ENCODE data around the gene SRRM3.
"Not testable (repeated sequence)": the region's sequence is repeated elsewhere in the genome, so short reads cannot be mapped to it uniquely, and the experiment has no call there.

The SRRM3 gene

DNA sequence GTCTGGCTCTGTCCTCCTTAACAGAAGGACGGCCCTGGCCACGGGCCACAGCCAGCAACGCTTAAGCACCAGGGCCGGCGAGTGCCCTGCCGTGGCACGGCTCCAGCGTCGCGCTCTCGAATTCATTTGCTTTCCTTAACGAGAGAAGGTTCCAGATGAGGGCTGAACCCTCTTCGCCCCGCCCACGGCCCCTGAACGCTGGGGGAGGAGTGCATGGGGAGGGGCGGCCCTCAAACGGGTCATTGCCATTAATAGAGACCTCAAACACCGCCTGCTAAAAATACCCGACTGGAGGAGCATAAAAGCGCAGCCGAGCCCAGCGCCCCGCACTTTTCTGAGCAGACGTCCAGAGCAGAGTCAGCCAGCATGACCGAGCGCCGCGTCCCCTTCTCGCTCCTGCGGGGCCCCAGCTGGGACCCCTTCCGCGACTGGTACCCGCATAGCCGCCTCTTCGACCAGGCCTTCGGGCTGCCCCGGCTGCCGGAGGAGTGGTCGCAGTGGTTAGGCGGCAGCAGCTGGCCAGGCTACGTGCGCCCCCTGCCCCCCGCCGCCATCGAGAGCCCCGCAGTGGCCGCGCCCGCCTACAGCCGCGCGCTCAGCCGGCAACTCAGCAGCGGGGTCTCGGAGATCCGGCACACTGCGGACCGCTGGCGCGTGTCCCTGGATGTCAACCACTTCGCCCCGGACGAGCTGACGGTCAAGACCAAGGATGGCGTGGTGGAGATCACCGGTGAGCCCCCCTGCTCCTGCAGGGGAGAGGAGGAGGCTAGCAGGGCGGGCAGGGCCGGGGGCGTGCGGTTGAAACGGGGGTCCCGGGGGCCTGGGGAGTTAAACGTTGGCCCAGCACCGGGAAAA lies 100.9 kb downstream of the SRRM3 start, which contains the start of gene HSPB1:
HSPB1 (plus strand) TSS at position 327 of the 855 bp plus-strand sequence; CDS start at position 367, 40 bp downstream.
- peak; percentile 95 to 96 for DNase-seq (ENCODE audit: low read depth in 2 of 2)
- TF ChIP-seq, protein P1, sequence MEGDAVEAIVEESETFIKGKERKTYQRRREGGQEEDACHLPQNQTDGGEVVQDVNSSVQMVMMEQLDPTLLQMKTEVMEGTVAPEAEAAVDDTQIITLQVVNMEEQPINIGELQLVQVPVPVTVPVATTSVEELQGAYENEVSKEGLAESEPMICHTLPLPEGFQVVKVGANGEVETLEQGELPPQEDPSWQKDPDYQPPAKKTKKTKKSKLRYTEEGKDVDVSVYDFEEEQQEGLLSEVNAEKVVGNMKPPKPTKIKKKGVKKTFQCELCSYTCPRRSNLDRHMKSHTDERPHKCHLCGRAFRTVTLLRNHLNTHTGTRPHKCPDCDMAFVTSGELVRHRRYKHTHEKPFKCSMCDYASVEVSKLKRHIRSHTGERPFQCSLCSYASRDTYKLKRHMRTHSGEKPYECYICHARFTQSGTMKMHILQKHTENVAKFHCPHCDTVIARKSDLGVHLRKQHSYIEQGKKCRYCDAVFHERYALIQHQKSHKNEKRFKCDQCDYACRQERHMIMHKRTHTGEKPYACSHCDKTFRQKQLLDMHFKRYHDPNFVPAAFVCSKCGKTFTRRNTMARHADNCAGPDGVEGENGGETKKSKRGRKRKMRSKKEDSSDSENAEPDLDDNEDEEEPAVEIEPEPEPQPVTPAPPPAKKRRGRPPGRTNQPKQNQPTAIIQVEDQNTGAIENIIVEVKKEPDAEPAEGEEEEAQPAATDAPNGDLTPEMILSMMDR (IDR thresholded peaks at IDR 0.05; ENCODE audit: low read depth, low read length) = no peak
- peak within 1 kb of the TSS; percentile 96 to 97 for H3K4me3 ChIP-seq (replicated peaks in 1 of 2; ENCODE audit: low read depth in 2 of 2, low read length in 2 of 2)

DNA sequence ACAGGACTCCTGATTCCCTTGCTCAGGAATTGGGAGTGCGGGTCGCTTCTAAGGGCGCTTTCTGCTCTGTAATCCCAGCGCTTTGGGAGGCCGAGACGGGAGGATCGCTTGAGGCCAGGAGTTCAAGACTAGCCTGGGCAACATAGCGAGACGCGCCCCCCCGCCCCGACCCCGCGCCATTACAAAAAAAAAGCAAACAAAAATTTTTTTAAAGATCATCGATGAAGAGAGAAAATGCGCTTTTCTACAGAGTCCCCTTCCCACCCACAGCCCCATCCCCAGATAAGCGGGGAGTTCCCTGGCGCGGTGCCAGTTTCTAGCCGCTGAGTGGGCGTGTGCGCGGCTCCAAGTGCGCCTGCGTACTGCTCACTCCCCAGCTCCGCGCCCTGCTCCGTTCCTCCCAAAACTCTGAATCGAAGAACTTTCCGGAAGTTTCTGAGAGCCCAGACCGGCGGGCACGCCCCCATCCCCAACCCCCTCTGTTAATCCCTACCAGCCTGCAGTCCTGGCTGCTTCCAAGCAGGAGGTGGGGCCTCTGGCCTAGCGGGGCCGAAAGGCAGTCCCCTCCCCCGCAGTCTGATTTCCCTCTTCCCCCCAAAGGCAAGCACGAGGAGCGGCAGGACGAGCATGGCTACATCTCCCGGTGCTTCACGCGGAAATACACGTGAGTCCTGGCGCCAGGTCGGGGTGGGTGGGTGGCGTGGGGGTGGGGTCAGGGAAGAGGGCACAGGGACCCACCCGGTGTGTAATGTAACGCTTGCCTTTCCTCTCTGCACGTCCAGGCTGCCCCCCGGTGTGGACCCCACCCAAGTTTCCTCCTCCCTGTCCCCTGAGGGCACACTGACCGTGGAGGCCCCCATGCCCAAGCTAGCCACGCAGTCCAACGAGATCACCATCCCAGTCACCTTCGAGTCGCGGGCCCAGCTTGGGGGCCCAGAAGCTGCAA lies 101.8 kb downstream of the SRRM3 start:
- peak overlapping the region; percentile 96 to 97 for H3K4me3 ChIP-seq (replicated peaks in 1 of 2; ENCODE audit: low read depth in 2 of 2, low read length in 2 of 2)
- TF ChIP-seq, protein P1 (IDR thresholded peaks at IDR 0.05; ENCODE audit: low read depth, low read length) = no peak
- DNase-seq (ENCODE audit: low read depth in 2 of 2) = peak; percentile 90 to 97

DNA sequence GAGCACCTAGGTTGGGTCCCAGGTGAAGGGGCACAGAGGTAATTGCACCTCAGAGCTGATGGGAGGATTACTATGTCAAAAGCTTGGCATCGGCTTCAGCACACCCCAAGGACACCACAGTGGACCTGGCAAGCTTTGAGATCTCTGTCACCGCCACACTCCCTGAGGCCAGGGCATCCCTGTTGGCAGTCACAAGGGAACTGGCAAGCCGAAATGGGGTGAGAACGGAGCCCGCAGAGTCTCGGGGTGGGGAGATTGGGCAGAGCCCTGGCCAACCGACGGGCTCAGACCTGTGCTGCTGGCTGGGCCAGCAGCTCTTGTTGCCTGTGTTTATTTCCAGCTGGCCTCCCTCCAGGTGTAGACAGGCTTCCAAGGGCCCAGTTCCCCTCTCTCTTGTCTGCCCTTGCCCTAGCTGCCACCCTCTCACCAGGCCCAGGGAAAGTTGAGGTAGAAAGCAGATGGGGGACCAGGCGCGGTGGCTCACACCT lies 103.2 kb downstream of the SRRM3 start:
- peak in 1 of 2 donors; percentile 44 for DNase-seq (ENCODE audit: low read depth in 2 of 2)
- TF ChIP-seq, protein P1 (IDR thresholded peaks at IDR 0.05; ENCODE audit: low read depth, low read length) = no peak
- no peak overlapping the region for H3K4me3 ChIP-seq (replicated peaks in 1 of 2; ENCODE audit: low read depth in 2 of 2, low read length in 2 of 2)

DNA sequence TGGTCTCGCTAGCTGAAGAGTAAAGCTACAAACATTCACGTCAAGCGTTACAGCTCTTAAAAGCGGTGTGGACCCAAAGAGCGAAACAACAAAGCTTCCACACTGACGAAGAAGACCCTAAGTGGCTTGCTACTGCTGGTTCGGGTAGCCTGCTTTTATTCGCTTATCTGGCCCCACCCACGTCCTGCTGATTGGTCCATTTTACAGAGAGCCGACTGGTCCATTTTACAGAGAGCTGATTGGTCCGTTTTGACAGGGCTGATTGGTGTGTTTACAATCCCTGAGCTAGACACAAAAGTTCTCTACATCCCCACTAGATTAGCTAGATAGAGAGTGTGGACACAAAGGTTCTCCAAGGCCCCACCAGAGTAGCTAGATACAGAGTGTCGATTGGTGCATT lies 107.2 kb downstream of the SRRM3 start:
- not testable (repeated sequence) for DNase-seq (ENCODE audit: low read depth in 2 of 2); H3K4me3 ChIP-seq (replicated peaks in 1 of 2; ENCODE audit: low read depth in 2 of 2, low read length in 2 of 2)

DNA sequence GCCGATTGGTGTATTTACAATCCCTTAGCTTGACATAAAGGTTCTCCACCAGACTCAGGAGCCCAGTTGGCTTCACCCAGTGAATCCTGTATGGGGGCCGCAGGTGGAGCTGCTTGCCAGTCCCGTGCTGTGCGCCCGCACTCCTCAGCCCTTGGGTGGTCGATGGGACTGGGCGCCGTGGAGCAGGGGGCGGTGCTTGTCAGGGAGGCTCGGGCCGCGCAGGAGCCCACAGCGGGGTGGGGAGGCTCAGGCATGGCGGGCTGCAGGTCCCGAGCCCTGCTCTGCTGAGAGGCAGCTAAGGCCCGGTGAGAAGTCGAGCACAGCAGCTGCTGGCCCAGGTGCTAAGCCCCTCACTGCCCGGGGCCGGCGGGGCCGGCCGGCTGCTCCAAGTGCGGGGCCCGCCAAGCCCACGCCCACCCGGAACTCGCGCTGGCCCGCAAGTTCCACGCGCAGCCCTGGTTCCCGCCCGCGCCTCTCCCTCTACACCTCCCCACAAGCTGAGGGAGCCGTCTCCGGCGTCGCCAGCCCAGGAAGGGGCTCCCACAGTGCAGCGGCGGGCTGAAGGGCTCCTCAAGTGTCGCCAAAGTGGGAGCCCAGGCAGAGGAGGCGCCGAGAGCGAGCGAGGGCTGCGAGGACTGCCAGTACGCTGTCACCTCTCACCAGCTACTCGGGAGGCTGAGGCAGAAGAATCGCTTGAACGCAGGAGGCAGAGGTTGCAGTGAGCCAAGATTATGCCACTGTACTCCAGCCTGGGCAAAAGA lies 107.8 kb downstream of the SRRM3 start:
- not testable (repeated sequence) for DNase-seq (ENCODE audit: low read depth in 2 of 2); H3K4me3 ChIP-seq (replicated peaks in 1 of 2; ENCODE audit: low read depth in 2 of 2, low read length in 2 of 2)

DNA sequence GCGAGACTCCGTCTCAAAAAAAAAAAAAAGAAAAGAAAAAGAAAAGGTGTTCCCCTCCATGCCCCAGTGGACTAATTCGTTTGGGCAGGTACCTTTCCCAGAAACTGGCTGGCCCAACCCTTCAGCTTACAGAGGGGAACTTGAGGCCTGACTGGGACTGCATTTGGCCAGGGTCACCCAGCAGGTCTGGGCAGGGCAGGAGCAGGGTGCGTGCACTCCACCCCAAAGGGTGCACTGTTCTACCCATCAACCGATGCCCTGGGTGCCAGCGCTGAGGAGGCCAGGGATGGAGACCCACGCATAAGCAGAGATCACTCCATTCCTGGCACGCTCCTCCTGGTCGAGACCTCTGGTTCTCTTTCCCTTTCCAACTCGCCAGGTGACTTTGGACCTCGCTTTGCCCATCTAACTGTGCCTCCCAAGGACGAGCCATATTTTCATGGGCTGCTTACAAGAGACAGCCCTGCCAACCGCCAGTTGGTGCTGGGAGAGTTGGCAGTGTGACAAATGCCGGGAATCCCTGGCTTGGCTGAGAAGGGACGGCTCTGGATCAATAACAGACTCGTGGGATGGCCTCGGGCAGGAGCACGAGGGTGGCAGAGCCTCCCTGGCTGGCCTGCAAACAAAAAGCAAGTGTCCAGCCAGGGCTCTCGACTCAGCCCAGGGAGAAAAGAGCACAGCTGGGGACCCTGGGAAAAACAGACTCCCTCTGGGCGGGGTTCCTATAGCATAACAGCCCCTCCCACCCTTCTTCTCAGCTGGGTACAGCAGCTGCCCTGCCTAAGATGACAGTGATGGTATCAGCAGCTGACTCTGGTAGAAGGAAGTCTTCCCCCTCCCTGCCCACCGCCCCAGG lies 108.6 kb downstream of the SRRM3 start:
- TF ChIP-seq, protein P1 (IDR thresholded peaks at IDR 0.05; ENCODE audit: low read depth, low read length) = no peak
- no peak overlapping the region for H3K4me3 ChIP-seq (replicated peaks in 1 of 2; ENCODE audit: low read depth in 2 of 2, low read length in 2 of 2)
- DNase-seq (ENCODE audit: low read depth in 2 of 2) = no peak

DNA sequence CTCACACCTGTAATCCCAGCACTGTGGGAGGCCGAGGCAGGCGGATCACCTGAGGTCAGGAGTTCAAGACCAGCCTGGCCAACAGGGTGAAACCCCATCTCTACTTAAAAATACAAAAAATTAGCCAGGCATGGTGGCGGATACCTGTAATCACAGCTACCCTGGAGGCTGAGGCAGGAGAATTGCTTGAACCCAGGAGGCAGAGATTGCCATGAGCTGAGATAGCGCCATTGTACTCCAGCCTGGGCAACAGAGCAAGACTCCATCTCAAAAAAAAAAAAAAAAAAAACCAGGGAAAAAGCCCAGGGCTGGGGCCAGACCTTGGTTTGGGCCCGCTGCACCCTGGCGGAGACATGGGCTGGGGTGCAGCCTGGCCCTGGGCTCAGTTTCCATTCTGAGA lies 110.1 kb downstream of the SRRM3 start:
- not testable (repeated sequence) for DNase-seq (ENCODE audit: low read depth in 2 of 2); H3K4me3 ChIP-seq (replicated peaks in 1 of 2; ENCODE audit: low read depth in 2 of 2, low read length in 2 of 2)

Measured in cardiac fibroblast (primary cell).